Activated naive CD8-positive, alpha-beta T cell (primary cell): ENCODE measurements around the gene SLX4.

Experiments used
- H3K27ac Mint-ChIP-seq: one replicate; pipeline ENCODE4 v1.8.0; 2021; ENCODE audit warnings: mixed read lengths
- H3K27me3 Mint-ChIP-seq: one replicate; pipeline ENCODE4 v1.8.0; 2021; ENCODE audit warnings: mixed read lengths
- H3K36me3 Mint-ChIP-seq: one replicate; pipeline ENCODE4 v1.8.0; 2021; ENCODE audit warnings: mixed read lengths
- H3K4me1 Mint-ChIP-seq: one replicate; pipeline ENCODE4 v1.8.0; 2021; ENCODE audit warnings: low read depth, mixed read lengths
- H3K4me3 Mint-ChIP-seq: one replicate; pipeline ENCODE4 v1.8.0; 2021; ENCODE audit warnings: mild to moderate bottlenecking, mixed read lengths
- H3K9me3 Mint-ChIP-seq: one replicate; pipeline ENCODE4 v1.8.0; 2021; ENCODE audit warnings: low read depth, mixed read lengths

SLX4 gene

GRCh38 chr16:3582276-3583165 is 28.9 kb downstream of the SLX4 start:
- Mint-ChIP-seq H3K4me1 (peaks cover 25% of the 10 kb centered on the region), H3K9me3 (no peaks in the 10 kb centered on the region), H3K36me3 (no peaks in the 10 kb centered on the region), H3K27me3 (no peaks in the 10 kb centered on the region), H3K4me3 (no peak overlapping the region), H3K27ac (no peak overlapping the region)

- Mint-ChIP-seq H3K27ac (no peak overlapping the region), H3K9me3 (no peaks in the 10 kb centered on the region), H3K4me3 (no peak overlapping the region), H3K4me1 (peaks cover 34% of the 10 kb centered on the region), H3K27me3 (no peaks in the 10 kb centered on the region), H3K36me3 (no peaks in the 10 kb centered on the region)
Observed at GRCh38 chr16:3581392-3581791, 30.0 kb downstream of the SLX4 start.

- Mint-ChIP-seq H3K36me3 (no peaks in the 10 kb centered on the region), H3K4me3 (no peak overlapping the region), H3K27me3 (no peaks in the 10 kb centered on the region), H3K9me3 (no peaks in the 10 kb centered on the region), H3K4me1 (peaks cover 37% of the 10 kb centered on the region), H3K27ac (peak overlapping the region; percentile 12)
Observed at GRCh38 chr16:3580686-3581085, 30.7 kb downstream of the SLX4 start.

GRCh38 chr16:3580251-3580651 is 31.2 kb downstream of the SLX4 start:
- Mint-ChIP-seq H3K9me3 (no peaks in the 10 kb centered on the region), H3K4me3 (no peak overlapping the region), H3K27me3 (no peaks in the 10 kb centered on the region), H3K36me3 (no peaks in the 10 kb centered on the region), H3K27ac (peak overlapping the region; percentile 12), H3K4me1 (peaks cover 40% of the 10 kb centered on the region)

GRCh38 chr16:3579776-3580175 is 31.6 kb downstream of the SLX4 start:
- no peaks in the 10 kb centered on the region for H3K9me3 Mint-ChIP-seq
- H3K4me3 Mint-ChIP-seq: peak overlapping the region; percentile 42
- peak overlapping the region; percentile 28 for H3K27ac Mint-ChIP-seq
- no peaks in the 10 kb centered on the region for H3K27me3 Mint-ChIP-seq
- peaks cover 44% of the 10 kb centered on the region for H3K4me1 Mint-ChIP-seq
- no peaks in the 10 kb centered on the region for H3K36me3 Mint-ChIP-seq

GRCh38 chr16:3578610-3579551 is 32.5 kb downstream of the SLX4 start:
- Mint-ChIP-seq H3K36me3 (no peaks in the 10 kb centered on the region), H3K27ac (peak overlapping the region; percentile 93), H3K4me3 (peak overlapping the region; percentile 92), H3K27me3 (no peaks in the 10 kb centered on the region), H3K4me1 (peaks cover 45% of the 10 kb centered on the region), H3K9me3 (no peaks in the 10 kb centered on the region)

- Mint-ChIP-seq H3K4me1 (peaks cover 48% of the 10 kb centered on the region), H3K9me3 (no peaks in the 10 kb centered on the region)
Observed at GRCh38 chr16:3578121-3578520, 33.3 kb downstream of the SLX4 start.

GRCh38 chr16:3577302-3577752 is 34.1 kb downstream of the SLX4 start, which contains the start of gene NLRC3:
Gene NLRC3, minus strand, starts transcription at chr16:3577403. Its CDS starts 12,367 bp downstream, at chr16:3565036.
- Mint-ChIP-seq H3K9me3 (no peaks in the 10 kb centered on the region), H3K4me3 (peak within 1 kb of the TSS; percentile 92), H3K27ac (peak within 1 kb of the TSS; percentile 93), H3K36me3 (peaks cover under 1% of the 10 kb centered on the region), H3K4me1 (peaks cover 54% of the 10 kb centered on the region), H3K27me3 (no peaks in the 10 kb centered on the region)

More at GRCh38 chr16:3578121-3578520, 33.3 kb downstream of the SLX4 start:
- Mint-ChIP-seq H3K36me3 (no peaks in the 10 kb centered on the region), H3K27me3 (no peaks in the 10 kb centered on the region), H3K4me3 (peak overlapping the region; percentile 92), H3K27ac (peak overlapping the region; percentile 93)

- Mint-ChIP-seq H3K36me3 (peaks cover 5% of the 10 kb centered on the region), H3K9me3 (no peaks in the 10 kb centered on the region), H3K4me3 (peak overlapping the region; percentile 92), H3K27ac (peak overlapping the region; percentile 87), H3K4me1 (peaks cover 59% of the 10 kb centered on the region), H3K27me3 (no peaks in the 10 kb centered on the region)
Observed at GRCh38 chr16:3576211-3576610, 35.2 kb downstream of the SLX4 start.

- peak overlapping the region; percentile 92 for H3K4me3 Mint-ChIP-seq
- H3K27ac Mint-ChIP-seq: peak overlapping the region; percentile 79
- no peaks in the 10 kb centered on the region for H3K9me3 Mint-ChIP-seq
- peaks cover 9% of the 10 kb centered on the region for H3K36me3 Mint-ChIP-seq
- H3K27me3 Mint-ChIP-seq: no peaks in the 10 kb centered on the region
- peaks cover 58% of the 10 kb centered on the region for H3K4me1 Mint-ChIP-seq
Observed at GRCh38 chr16:3575491-3575890, 35.9 kb downstream of the SLX4 start.

GRCh38 chr16:3574195-3574594 is 37.2 kb downstream of the SLX4 start:
- Mint-ChIP-seq H3K27me3 (no peaks in the 10 kb centered on the region), H3K4me1 (peaks cover 46% of the 10 kb centered on the region), H3K36me3 (peaks cover 12% of the 10 kb centered on the region), H3K9me3 (no peaks in the 10 kb centered on the region), H3K4me3 (peak overlapping the region; percentile 92), H3K27ac (no peak overlapping the region)

GRCh38 chr16:3573146-3573815 is 38.1 kb downstream of the SLX4 start:
- peaks cover 12% of the 10 kb centered on the region for H3K36me3 Mint-ChIP-seq
- peaks cover 39% of the 10 kb centered on the region for H3K4me1 Mint-ChIP-seq
- no peaks in the 10 kb centered on the region for H3K27me3 Mint-ChIP-seq
- peak overlapping the region; percentile 63 for H3K4me3 Mint-ChIP-seq
- H3K27ac Mint-ChIP-seq: peak overlapping the region; percentile 80
- no peaks in the 10 kb centered on the region for H3K9me3 Mint-ChIP-seq

GRCh38 chr16:3570420-3571062 is 40.9 kb downstream of the SLX4 start:
- Mint-ChIP-seq H3K9me3 (no peaks in the 10 kb centered on the region), H3K4me1 (peaks cover 23% of the 10 kb centered on the region), H3K27ac (peak overlapping the region; percentile 4), H3K36me3 (peaks cover 12% of the 10 kb centered on the region), H3K4me3 (no peak overlapping the region), H3K27me3 (no peaks in the 10 kb centered on the region)

GRCh38 chr16:3569851-3570250 is 41.6 kb downstream of the SLX4 start:
- Mint-ChIP-seq H3K9me3 (no peaks in the 10 kb centered on the region), H3K4me1 (peaks cover 19% of the 10 kb centered on the region), H3K4me3 (no peak overlapping the region), H3K27me3 (no peaks in the 10 kb centered on the region), H3K36me3 (peaks cover 12% of the 10 kb centered on the region), H3K27ac (no peak overlapping the region)
